HG02852 (cell line): ENCODE data around the gene BMF.
"Not testable (repeated sequence)": the region's sequence is repeated elsewhere in the genome, so short reads cannot be mapped to it uniquely, and the experiment has no call there.

Experiments
- ATAC-seq: cut with Tn5 transposase; IDR thresholded peaks from one replicate; pipeline ENCODE4 v1.9.1; 2021; ENCODE audit warnings: mild to moderate bottlenecking, moderate library complexity; ENCODE audit not compliant: unreplicated experiment

Gene BMF

GRCh38 chr15:40128766-40129660 lies 20.3 kb upstream of the BMF start:
- ATAC-seq: no peak

- ATAC-seq: no peak
Observed at GRCh38 chr15:40125950-40126349, 17.3 kb upstream of the BMF start.

GRCh38 chr15:40124807-40125285 lies 16.2 kb upstream of the BMF start:
- not testable (repeated sequence) for ATAC-seq

GRCh38 chr15:40124333-40124732 lies 15.7 kb upstream of the BMF start:
- ATAC-seq: not testable (repeated sequence)

GRCh38 chr15:40123863-40124262 lies 15.2 kb upstream of the BMF start:
- ATAC-seq: not testable (repeated sequence)

- not testable (repeated sequence) for ATAC-seq
Observed at GRCh38 chr15:40122989-40123388, 14.3 kb upstream of the BMF start.

- ATAC-seq: no peak
Observed at GRCh38 chr15:40121911-40122638, 13.4 kb upstream of the BMF start.

- no peak for ATAC-seq
Observed at GRCh38 chr15:40118473-40118872, 9.8 kb upstream of the BMF start.

GRCh38 chr15:40115670-40116093 lies 7.0 kb upstream of the BMF start:
- ATAC-seq: peak; percentile 90

- not testable (repeated sequence) for ATAC-seq
Observed at GRCh38 chr15:40115106-40115505, 6.4 kb upstream of the BMF start.

- no peak for ATAC-seq
Observed at GRCh38 chr15:40114218-40114617, 5.5 kb upstream of the BMF start.

GRCh38 chr15:40112789-40113188 lies 4.1 kb upstream of the BMF start:
- ATAC-seq: no peak

- ATAC-seq: no peak
Observed at GRCh38 chr15:40111888-40112287, 3.2 kb upstream of the BMF start.

- no peak for ATAC-seq
Observed at GRCh38 chr15:40110866-40111550, 2.3 kb upstream of the BMF start.

GRCh38 chr15:40108061-40108854 lies 421 bp downstream of the BMF start:
- ATAC-seq: no peak

GRCh38 chr15:40106203-40107161 lies 2.2 kb downstream of the BMF start:
- peak; percentile 22 for ATAC-seq

GRCh38 chr15:40105517-40106202 lies 3.0 kb downstream of the BMF start:
- no peak for ATAC-seq

- no peak for ATAC-seq
Observed at GRCh38 chr15:40104865-40105516, 3.7 kb downstream of the BMF start.
